ENCODE data around the gene SORD.

The SORD gene

GRCh38 chr15:45118131-45118588 is 95.2 kb downstream of the SORD start:
- DNase-seq = peak; percentile 85 to 87

- no peak for DNase-seq
Measured at GRCh38 chr15:45118996-45119395, 96.0 kb downstream of the SORD start.

GRCh38 chr15:45120081-45120972 is 97.3 kb downstream of the SORD start:
- no peak for DNase-seq

GRCh38 chr15:45121020-45121419 is 98.0 kb downstream of the SORD start:
- DNase-seq = no peak

- DNase-seq = no peak
Measured at GRCh38 chr15:45121706-45122417, 98.9 kb downstream of the SORD start.

- no peak for DNase-seq
Measured at GRCh38 chr15:45122719-45123118, 99.7 kb downstream of the SORD start.

- DNase-seq = no peak
Measured at GRCh38 chr15:45123397-45123796, 100.4 kb downstream of the SORD start.

- peak; percentile 39 to 65 for DNase-seq
Measured at GRCh38 chr15:45126535-45127158, 103.7 kb downstream of the SORD start.

Measured in CD4-positive, alpha-beta T cell treated with Interleukin-4 for 1 hour (primary cell).